ENCODE measurements around the gene MRPL14. TPM values are rescaled to one million over a fixed set of nuclear protein-coding genes. Genes with fewer than 3 reads are reported as not detected.

Gene MRPL14
- total and polyA plus RNA-seq, 2 of the 8 experiments (the other 6 are each of a cell fraction or from before 2014, with no cell fraction given), result 82.0 to 97.1 TPM

GRCh38 chr6:44091981-44092884 lies 35.0 kb downstream of the MRPL14 start (continued):
- no peak for TF ChIP-seq CHD7 (IDR thresholded peaks at IDR 0.05; ENCODE audit: insufficient replicate concordance, low read length)
- TF ChIP-seq JUN (IDR thresholded peaks at IDR 0.05; ENCODE audit: low read depth, low read length), result no peak
- TF ChIP-seq GABPA (IDR thresholded peaks at IDR 0.05; ENCODE audit: borderline replicate concordance, insufficient read depth, low read length), result no peak
- no peak for TF ChIP-seq NANOG (IDR thresholded peaks at IDR 0.05; ENCODE audit: insufficient read depth, low read depth, low read length, poor library complexity, severe bottlenecking)
